ENCODE data around the gene ADAM12. TPM values are rescaled to one million over a fixed set of nuclear protein-coding genes. Genes with fewer than 3 reads are reported as not detected.

Gene ADAM12
- total RNA-seq, 1 experiment from 2014 or later: not detected

DNA sequence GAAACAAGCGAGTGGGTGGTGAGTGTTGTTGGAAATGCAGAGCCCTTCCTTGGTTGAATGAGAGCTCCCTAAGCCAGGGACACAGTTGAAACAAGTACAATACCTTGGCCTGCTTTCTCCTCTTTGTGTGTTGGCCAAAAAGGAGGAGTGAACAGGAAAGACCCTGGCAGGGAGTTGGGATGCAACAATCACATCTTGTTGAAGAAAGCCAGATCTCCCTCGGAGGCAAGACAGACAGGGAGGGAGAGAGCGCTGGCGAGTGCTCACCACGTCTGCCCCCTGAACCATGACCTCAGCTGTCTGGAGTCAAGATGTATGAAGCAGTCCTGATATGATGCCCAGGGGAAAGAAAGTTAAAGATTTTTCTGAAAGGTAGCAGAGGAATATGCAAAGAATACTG, 66.8 kb downstream of the ADAM12 start (continued):
- TF ChIP-seq, protein P1, sequence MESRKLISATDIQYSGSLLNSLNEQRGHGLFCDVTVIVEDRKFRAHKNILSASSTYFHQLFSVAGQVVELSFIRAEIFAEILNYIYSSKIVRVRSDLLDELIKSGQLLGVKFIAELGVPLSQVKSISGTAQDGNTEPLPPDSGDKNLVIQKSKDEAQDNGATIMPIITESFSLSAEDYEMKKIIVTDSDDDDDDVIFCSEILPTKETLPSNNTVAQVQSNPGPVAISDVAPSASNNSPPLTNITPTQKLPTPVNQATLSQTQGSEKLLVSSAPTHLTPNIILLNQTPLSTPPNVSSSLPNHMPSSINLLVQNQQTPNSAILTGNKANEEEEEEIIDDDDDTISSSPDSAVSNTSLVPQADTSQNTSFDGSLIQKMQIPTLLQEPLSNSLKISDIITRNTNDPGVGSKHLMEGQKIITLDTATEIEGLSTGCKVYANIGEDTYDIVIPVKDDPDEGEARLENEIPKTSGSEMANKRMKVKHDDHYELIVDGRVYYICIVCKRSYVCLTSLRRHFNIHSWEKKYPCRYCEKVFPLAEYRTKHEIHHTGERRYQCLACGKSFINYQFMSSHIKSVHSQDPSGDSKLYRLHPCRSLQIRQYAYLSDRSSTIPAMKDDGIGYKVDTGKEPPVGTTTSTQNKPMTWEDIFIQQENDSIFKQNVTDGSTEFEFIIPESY (IDR thresholded peaks at IDR 0.05; ENCODE audit: extremely low read depth, insufficient replicate concordance, low read length): no peak
- no peak for TF ChIP-seq RAD21 (IDR thresholded peaks at IDR 0.05; ENCODE audit: low read depth)
- TF ChIP-seq ZNF274 (IDR thresholded peaks at IDR 0.05; ENCODE audit: low read depth, low read length): no peak

DNA sequence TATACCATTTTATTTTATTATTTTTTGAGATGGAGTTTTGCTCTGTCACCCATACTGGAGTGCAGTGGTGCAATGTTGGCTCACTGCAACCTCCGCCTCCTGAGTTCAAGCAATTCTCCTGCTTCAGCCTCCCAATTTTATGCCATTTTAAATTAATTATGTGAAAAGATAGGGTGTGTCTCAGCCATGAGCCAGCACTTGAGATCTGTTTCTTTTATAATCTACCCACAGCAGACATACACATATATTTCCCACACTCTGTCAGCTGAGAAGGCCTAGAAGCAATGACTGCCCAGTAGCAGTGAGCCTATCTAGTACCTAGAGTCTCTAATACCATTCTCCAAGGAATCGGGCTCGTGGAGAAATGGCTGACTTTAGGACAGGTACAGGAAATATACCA, 70.5 kb downstream of the ADAM12 start:
- Histone ChIP-seq H3K4me1 (ENCODE audit: control insufficient read depth in 1 of 2, insufficient read depth in 2 of 2, low read length in 2 of 2) (no peaks in the 10 kb centered on the region), H3K79me2 (ENCODE audit: insufficient read depth, low read length) (no peaks in the 10 kb centered on the region), H3K4me3 (replicated peaks in 1 of 2; ENCODE audit: low read depth in 1 of 2, low read length in 2 of 2) (no peak overlapping the region), H3K9me2 (ENCODE audit: insufficient read depth) (no peaks in the 10 kb centered on the region), H4K20me1 (ENCODE audit: insufficient read depth) (no peaks in the 10 kb centered on the region), H3K9ac (ENCODE audit: low read length) (no peak overlapping the region), H2AFZ (ENCODE audit: low read depth, low read length, poor library complexity, severe bottlenecking) (no peak overlapping the region), H3K36me3 (ENCODE audit: control insufficient read depth in 1 of 2, insufficient read depth in 2 of 2, low read length in 2 of 2) (no peaks in the 10 kb centered on the region), H3K4me2 (ENCODE audit: low read length) (no peak overlapping the region), H3K9me3 (ENCODE audit: control insufficient read depth in 1 of 2, insufficient read depth in 1 of 2, low read depth in 1 of 2, low read length in 2 of 2) (no peaks in the 10 kb centered on the region), H3K27me3 (ENCODE audit: insufficient read depth, low read length) (peaks cover 59% of the 10 kb centered on the region), H3K27ac (ENCODE audit: low read depth, low read length) (no peak overlapping the region)
- ChIA-PET CTCF (no interaction called here), RAD21 (ENCODE audit: low non-redundant PET in 1 of 2, low total read pairs in 2 of 2, uncharacterized antibody in 2 of 2, unreplicated experiment in 2 of 2) (no interaction called here), POLR2A (no interaction called here)
- DNase-seq (ENCODE audit: low read depth, low spot score) (no peak), ATAC-seq (no peak)
- intact Hi-C loops (cut with micrococcal nuclease): no loop called here
- no TSS peak for BruUV-seq (replicated peaks)
- TF ChIP-seq CBX3 (IDR thresholded peaks at IDR 0.05; ENCODE audit: low read depth) (no peak), FOSL1 (IDR thresholded peaks at IDR 0.05; ENCODE audit: low read depth) (no peak), EZH2 (IDR thresholded peaks at IDR 0.05) (no peak)
- TF ChIP-seq, protein P1 (IDR thresholded peaks at IDR 0.05; ENCODE audit: extremely low read depth, insufficient replicate concordance, low read length): no peak
- TF ChIP-seq, protein P2, sequence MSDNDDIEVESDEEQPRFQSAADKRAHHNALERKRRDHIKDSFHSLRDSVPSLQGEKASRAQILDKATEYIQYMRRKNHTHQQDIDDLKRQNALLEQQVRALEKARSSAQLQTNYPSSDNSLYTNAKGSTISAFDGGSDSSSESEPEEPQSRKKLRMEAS (IDR thresholded peaks at IDR 0.05): no peak
